ENCODE measurements around the gene ZBTB12.
"Not testable (repeated sequence)": the region's sequence is repeated elsewhere in the genome, so short reads cannot be mapped to it uniquely, and the experiment has no call there.

Gene ZBTB12

GRCh38 chr6:31901953-31902643 lies at the start of gene ZBTB12:
TSS of gene ZBTB12 (minus strand) at chr6:31902086. CDS start at chr6:31901305, 781 bp downstream.
- peak; percentile 74 to 80 for DNase-seq (ENCODE audit: low read depth in 2 of 2)

- no peak for DNase-seq (ENCODE audit: low read depth in 2 of 2)
Measured at GRCh38 chr6:31949926-31950548, 48.2 kb upstream of the ZBTB12 start.

- no peak for DNase-seq (ENCODE audit: low read depth in 2 of 2)
Measured at GRCh38 chr6:31948753-31949413, 47.0 kb upstream of the ZBTB12 start.

- DNase-seq (ENCODE audit: low read depth in 2 of 2), result no peak
Measured at GRCh38 chr6:31948306-31948705, 46.4 kb upstream of the ZBTB12 start.

- no peak for DNase-seq (ENCODE audit: low read depth in 2 of 2)
Measured at GRCh38 chr6:31947864-31948263, 46.0 kb upstream of the ZBTB12 start.

- DNase-seq (ENCODE audit: low read depth in 2 of 2), result no peak
Measured at GRCh38 chr6:31947070-31947675, 45.3 kb upstream of the ZBTB12 start.

- DNase-seq (ENCODE audit: low read depth in 2 of 2), result no peak
Measured at GRCh38 chr6:31946370-31946885, 44.5 kb upstream of the ZBTB12 start.

- no peak for DNase-seq (ENCODE audit: low read depth in 2 of 2)
Measured at GRCh38 chr6:31945507-31946369, 43.9 kb upstream of the ZBTB12 start, which contains the start of gene CFB. TSS of gene CFB (plus strand) at chr6:31946095. CDS start at chr6:31946222, 127 bp downstream.

- DNase-seq (ENCODE audit: low read depth in 2 of 2), result no peak
Measured at GRCh38 chr6:31945154-31945506, 43.2 kb upstream of the ZBTB12 start.

- no peak for DNase-seq (ENCODE audit: low read depth in 2 of 2)
Measured at GRCh38 chr6:31943742-31944141, 41.9 kb upstream of the ZBTB12 start.

- DNase-seq (ENCODE audit: low read depth in 2 of 2), result no peak
Measured at GRCh38 chr6:31940256-31940664, 38.4 kb upstream of the ZBTB12 start.

GRCh38 chr6:31935823-31936222 lies 33.9 kb upstream of the ZBTB12 start:
- DNase-seq (ENCODE audit: low read depth in 2 of 2), result no peak

- no peak for DNase-seq (ENCODE audit: low read depth in 2 of 2)
Measured at GRCh38 chr6:31935021-31935420, 33.1 kb upstream of the ZBTB12 start.

- no peak for DNase-seq (ENCODE audit: low read depth in 2 of 2)
Measured at GRCh38 chr6:31933537-31933936, 31.7 kb upstream of the ZBTB12 start.

GRCh38 chr6:31932137-31932536 lies 30.3 kb upstream of the ZBTB12 start:
- not testable (repeated sequence) for DNase-seq (ENCODE audit: low read depth in 2 of 2)

- DNase-seq (ENCODE audit: low read depth in 2 of 2), result no peak
Measured at GRCh38 chr6:31930962-31931361, 29.1 kb upstream of the ZBTB12 start.

GRCh38 chr6:31928672-31928939 lies 26.7 kb upstream of the ZBTB12 start:
- no peak for DNase-seq (ENCODE audit: low read depth in 2 of 2)

- no peak for DNase-seq (ENCODE audit: low read depth in 2 of 2)
Measured at GRCh38 chr6:31927863-31928671, 26.2 kb upstream of the ZBTB12 start.

- no peak for DNase-seq (ENCODE audit: low read depth in 2 of 2)
Measured at GRCh38 chr6:31927242-31927862, 25.5 kb upstream of the ZBTB12 start, which contains the start of gene C2. TSS of gene C2 (plus strand) at chr6:31927717. CDS start at chr6:31927753, 36 bp downstream.

GRCh38 chr6:31922942-31923341 lies 21.1 kb upstream of the ZBTB12 start:
- DNase-seq (ENCODE audit: low read depth in 2 of 2), result no peak

Measured in activated CD4-positive, alpha-beta T cell treated with anti-CD3 and anti-CD28 coated beads for 24 hours (primary cell).